Measurements from ENCODE around the gene ARFIP2.

ARFIP2 gene

DNA sequence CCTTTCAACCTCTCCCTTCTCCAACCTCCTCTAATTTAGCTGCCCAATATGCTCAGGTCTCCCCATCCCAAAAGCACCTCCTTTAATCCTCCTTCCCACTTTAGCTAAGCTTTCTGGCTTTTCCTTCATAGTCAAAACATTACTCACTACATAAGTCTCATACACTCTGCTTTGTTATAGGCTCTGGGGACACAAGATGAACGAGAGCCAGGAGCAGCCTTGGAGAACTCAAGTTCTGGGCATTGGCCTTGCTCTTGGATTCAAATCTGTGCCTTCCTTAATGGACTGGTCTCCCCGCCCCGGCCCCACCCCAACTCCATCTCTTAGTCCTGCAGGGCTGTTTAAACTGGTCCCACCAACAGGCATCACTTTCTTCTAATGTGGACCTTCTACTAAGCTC is 28.9 kb downstream of the ARFIP2 start:
- H3K36me3 Mint-ChIP-seq (ENCODE audit: insufficient read depth) = peaks cover 7% of the 10 kb centered on the region
- no peaks in the 10 kb centered on the region for H3K9me3 Mint-ChIP-seq
- ATAC-seq (replicated peaks) (no peak), DNase-seq (no peak)
- H3K27ac Mint-ChIP-seq = no peak overlapping the region
- H3K27me3 Mint-ChIP-seq = no peaks in the 10 kb centered on the region
- H3K4me3 Mint-ChIP-seq = no peak overlapping the region
- H3K4me1 Mint-ChIP-seq (ENCODE audit: low read depth in 2 of 2) = no peaks in the 10 kb centered on the region

DNA sequence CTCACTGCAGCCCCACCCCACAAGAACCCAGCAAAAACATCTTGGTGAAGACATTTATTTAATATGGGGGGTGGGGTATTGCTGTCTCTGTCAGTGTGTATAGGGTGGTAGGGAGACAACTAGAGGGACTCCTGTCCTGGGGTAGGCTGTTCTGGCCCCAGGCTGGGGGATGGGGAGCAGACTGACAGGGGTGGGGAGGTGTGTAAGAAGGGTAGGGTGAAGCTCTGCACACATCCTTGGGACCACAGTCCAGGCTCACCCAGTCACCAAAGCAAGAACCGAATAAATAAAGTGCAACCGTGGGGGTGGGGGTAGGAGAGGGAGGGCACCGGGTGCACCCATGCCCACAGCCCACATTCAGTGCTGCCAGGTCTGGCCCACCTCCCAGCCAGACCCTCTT is 32.6 kb downstream of the ARFIP2 start:
- no peak for DNase-seq
- Mint-ChIP-seq H3K27me3 (no peaks in the 10 kb centered on the region), H3K4me1 (ENCODE audit: low read depth in 2 of 2) (no peaks in the 10 kb centered on the region), H3K9me3 (no peaks in the 10 kb centered on the region), H3K4me3 (no peak overlapping the region), H3K27ac (no peak overlapping the region), H3K36me3 (ENCODE audit: insufficient read depth) (peaks cover under 1% of the 10 kb centered on the region)
- no peak for ATAC-seq (replicated peaks)

DNA sequence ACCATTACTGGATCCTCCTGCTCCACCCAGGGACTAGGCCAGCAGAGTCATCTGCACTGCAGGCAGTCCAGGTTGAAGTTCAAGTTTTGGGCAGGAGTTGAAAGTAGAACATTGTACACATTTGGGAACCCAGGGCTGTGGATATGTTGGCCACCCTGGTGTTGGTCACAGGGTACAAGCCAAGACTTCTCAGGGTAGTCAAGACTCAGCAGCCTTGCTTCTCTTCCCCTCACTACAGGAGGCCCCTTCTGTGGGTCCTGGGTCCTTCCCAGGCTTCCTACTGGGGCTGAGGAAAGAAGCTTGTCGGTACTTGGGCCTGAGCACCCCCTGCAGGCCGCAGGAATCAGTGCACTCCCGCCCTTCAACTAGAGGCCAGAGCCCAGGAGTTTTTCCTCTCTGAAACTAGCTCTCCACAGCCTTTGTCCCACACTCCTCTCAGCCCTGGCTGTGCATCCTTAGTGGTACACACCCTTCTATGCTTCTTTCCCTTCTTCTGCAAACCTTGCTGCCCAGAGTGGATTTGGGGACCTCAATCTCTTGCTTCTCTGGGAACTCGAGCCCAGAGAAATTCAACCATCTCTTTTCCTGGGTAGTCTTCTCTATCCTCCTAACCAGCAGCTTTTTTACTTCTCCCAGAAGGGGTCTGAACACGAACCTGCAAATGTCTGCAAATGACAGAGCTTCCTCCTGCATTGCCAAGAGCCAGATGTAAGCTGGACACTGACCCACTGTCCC is 37.7 kb downstream of the ARFIP2 start:
- H3K4me1 Mint-ChIP-seq (ENCODE audit: low read depth in 2 of 2) = no peaks in the 10 kb centered on the region
- no peak overlapping the region for H3K4me3 Mint-ChIP-seq
- no peaks in the 10 kb centered on the region for H3K27me3 Mint-ChIP-seq

DNA sequence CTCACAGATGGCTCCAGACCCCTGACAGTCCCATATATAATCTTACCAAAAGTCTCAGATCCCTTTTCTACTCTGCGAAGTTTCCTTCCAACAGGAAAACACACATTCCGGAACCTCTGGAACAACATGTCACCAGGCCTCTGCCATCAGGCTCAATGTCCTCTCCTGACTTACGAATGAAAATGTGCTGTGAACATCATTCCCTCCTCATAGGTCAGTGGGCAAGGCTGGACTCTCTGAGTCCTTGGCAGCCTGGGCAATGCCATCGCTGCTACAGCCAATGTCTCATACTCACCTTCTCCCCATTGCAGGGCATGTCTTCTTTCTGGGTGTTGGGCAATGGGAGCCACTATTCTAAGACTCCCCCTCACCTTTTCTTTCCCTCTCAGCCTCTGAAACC is 38.7 kb downstream of the ARFIP2 start:
- no peaks in the 10 kb centered on the region for H3K9me3 Mint-ChIP-seq
- DNase-seq (no peak), ATAC-seq (replicated peaks) (no peak)
- H3K36me3 Mint-ChIP-seq (ENCODE audit: insufficient read depth) = no peaks in the 10 kb centered on the region
- H3K4me3 Mint-ChIP-seq = no peak overlapping the region
- H3K27ac Mint-ChIP-seq = no peak overlapping the region
- H3K27me3 Mint-ChIP-seq = no peaks in the 10 kb centered on the region
- no peaks in the 10 kb centered on the region for H3K4me1 Mint-ChIP-seq (ENCODE audit: low read depth in 2 of 2)

More for the DNA sequence above, 37.7 kb downstream of the ARFIP2 start:
- peak; percentile 89 for ATAC-seq (replicated peaks)
- DNase-seq = peak; percentile 41 to 58 (median 53)
- no peaks in the 10 kb centered on the region for H3K36me3 Mint-ChIP-seq (ENCODE audit: insufficient read depth)
- no peak overlapping the region for H3K27ac Mint-ChIP-seq
- H3K9me3 Mint-ChIP-seq = no peaks in the 10 kb centered on the region

DNA sequence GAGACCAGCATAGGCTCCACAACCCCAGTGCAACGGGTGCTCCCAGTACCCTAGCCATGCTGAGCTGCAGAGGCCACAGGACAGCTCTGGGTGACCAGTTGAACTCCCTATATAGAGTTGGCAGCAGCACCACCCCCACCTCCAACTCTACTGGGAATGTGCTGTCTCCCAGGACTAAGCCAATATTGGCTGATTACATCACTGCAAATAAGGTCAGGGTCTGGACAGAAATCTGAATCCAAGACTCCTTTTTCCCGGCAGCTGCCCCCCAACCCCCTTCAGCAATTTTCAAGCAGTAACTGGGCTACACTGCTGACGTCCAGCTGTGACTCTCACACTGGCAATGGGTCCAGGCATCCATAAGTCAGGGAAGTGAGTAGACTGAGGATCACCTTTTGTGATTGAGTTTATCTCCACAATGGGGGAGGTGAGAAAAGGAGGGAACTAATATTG is 40.2 kb downstream of the ARFIP2 start, which contains the start of gene HPX:
HPX (minus strand) TSS at position 82 of the 453 bp plus-strand sequence; CDS start at position 58, 24 bp downstream.
- ATAC-seq (replicated peaks) = no peak
- DNase-seq = no peak
- H3K4me1 Mint-ChIP-seq (ENCODE audit: low read depth in 2 of 2) = no peaks in the 10 kb centered on the region
- no peaks in the 10 kb centered on the region for H3K27me3 Mint-ChIP-seq
- H3K27ac Mint-ChIP-seq = peak within 1 kb of the TSS in 1 of 2 donors; percentile 52
- H3K36me3 Mint-ChIP-seq (ENCODE audit: insufficient read depth) = no peaks in the 10 kb centered on the region
- no peaks in the 10 kb centered on the region for H3K9me3 Mint-ChIP-seq
- no peak within 1 kb of the TSS for H3K4me3 Mint-ChIP-seq

DNA sequence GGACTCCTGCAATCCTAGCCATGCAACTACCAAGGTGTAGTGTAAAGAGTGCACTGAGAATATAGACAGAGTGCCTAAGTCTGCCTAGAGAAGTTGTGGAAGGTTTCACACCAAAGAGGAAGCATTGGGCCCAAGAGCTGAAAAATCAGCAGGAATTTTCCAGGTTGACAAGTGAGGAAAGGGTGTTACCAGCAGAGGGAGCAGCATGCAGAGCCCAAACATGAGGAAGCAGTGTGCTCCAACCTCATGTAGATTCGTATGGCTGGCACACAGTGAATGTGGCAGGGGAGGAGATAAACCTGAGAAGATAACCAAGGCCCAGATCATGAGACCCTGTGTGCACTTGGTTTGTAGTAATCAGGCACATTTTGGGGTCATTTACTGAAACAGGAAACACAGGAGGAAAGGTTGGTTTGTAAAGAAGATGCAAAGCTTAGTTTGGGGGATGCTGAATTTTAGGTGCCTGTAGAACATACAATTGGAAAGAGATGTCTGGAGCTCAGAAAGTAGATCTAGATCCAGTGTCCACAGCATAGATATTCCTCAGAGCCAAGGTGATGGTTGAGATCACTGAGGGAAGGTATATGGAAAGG is 42.1 kb downstream of the ARFIP2 start:
- DNase-seq (peak; percentile 11 to 21 (median 14)), ATAC-seq (replicated peaks) (peak; percentile 54)
- Mint-ChIP-seq H3K4me1 (ENCODE audit: low read depth in 2 of 2) (no peaks in the 10 kb centered on the region), H3K9me3 (no peaks in the 10 kb centered on the region), H3K36me3 (ENCODE audit: insufficient read depth) (no peaks in the 10 kb centered on the region), H3K4me3 (no peak overlapping the region), H3K27me3 (no peaks in the 10 kb centered on the region), H3K27ac (no peak overlapping the region)

DNA sequence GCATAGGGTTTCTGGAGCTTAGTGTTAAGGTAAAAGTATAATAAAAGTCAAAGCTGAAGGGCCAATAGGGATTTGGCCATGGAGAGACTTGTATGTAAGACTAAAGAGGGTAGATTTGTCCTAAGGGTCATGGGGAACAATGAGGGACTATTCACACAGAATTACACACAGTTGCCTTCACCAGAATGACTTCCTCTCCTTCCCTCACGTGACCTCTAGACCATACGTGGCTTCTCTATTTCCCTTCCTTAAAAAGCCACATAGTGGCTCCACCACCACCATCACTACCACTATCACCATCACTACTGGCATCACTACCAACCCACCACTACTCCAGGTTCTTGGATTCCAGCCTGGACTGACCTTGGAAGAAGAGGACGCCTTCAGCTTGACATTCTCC is 43.1 kb downstream of the ARFIP2 start:
- H3K27me3 Mint-ChIP-seq = no peaks in the 10 kb centered on the region
- no peak overlapping the region for H3K4me3 Mint-ChIP-seq
- no peaks in the 10 kb centered on the region for H3K36me3 Mint-ChIP-seq (ENCODE audit: insufficient read depth)
- no peaks in the 10 kb centered on the region for H3K9me3 Mint-ChIP-seq
- DNase-seq (no peak), ATAC-seq (replicated peaks) (peak; percentile 79)
- H3K27ac Mint-ChIP-seq = no peak overlapping the region
- H3K4me1 Mint-ChIP-seq (ENCODE audit: low read depth in 2 of 2) = no peaks in the 10 kb centered on the region

DNA sequence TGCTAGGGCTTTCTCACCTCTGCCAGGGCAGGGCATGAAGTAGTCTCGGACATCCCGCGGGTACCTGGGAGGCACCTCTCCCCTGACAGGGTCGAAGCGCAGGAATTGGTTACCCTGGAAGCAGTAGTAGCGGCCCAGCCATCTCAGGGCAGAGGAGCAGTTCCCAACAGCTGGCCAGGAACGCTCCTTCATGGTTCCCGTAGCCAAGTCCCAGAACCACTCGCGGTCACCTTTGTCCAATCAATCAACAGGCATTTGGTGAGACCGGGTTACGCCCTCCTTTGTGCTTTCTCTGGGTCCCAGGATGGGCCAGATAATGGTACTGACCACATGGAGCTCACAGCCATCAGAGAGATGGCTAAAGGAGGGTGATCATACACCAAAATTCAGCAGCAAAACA is 43.7 kb downstream of the ARFIP2 start:
- H3K27me3 Mint-ChIP-seq = no peaks in the 10 kb centered on the region
- H3K27ac Mint-ChIP-seq = no peak overlapping the region
- no peaks in the 10 kb centered on the region for H3K4me1 Mint-ChIP-seq (ENCODE audit: low read depth in 2 of 2)
- no peak for ATAC-seq (replicated peaks)
- no peaks in the 10 kb centered on the region for H3K36me3 Mint-ChIP-seq (ENCODE audit: insufficient read depth)
- no peak for DNase-seq
- no peaks in the 10 kb centered on the region for H3K9me3 Mint-ChIP-seq
- no peak overlapping the region for H3K4me3 Mint-ChIP-seq

DNA sequence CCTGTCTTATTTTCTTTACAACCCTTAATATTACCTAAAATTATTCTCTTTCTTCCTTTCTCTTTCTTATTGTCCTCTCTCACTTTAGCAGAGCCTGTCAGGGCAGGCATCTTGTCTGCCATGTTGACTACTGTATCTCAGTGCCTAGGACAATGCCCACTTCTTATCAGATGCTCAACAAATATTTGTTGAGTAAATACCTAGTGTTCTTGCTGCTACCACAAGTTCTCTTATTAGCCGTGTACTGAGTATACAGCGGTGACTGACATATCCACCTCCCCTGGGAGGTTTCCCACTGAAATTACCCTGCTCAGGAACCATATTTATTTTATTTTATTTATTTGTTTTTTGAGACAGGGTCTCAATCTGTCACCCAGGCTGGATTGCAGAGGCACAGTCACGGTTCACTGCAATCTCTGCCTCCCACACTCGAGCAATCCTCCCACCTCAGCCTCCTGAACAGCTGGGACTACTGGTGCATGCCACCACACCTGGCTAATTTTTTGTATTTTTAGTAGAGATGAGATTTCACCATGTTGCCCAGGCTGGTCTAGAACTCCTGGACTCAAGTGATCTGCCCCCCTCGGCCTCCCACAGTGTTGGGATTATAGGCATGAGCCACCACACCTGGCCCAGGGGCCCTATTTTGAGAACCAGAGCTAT is 47.0 kb downstream of the ARFIP2 start:
- H3K9me3 Mint-ChIP-seq = no peaks in the 10 kb centered on the region
- no peaks in the 10 kb centered on the region for H3K4me1 Mint-ChIP-seq (ENCODE audit: low read depth in 2 of 2)
- peak overlapping the region in 1 of 2 donors; percentile 0 for H3K27ac Mint-ChIP-seq
- no peaks in the 10 kb centered on the region for H3K36me3 Mint-ChIP-seq (ENCODE audit: insufficient read depth)
- H3K27me3 Mint-ChIP-seq = no peaks in the 10 kb centered on the region
- no peak for ATAC-seq (replicated peaks)
- no peak overlapping the region for H3K4me3 Mint-ChIP-seq
- no peak for DNase-seq

DNA sequence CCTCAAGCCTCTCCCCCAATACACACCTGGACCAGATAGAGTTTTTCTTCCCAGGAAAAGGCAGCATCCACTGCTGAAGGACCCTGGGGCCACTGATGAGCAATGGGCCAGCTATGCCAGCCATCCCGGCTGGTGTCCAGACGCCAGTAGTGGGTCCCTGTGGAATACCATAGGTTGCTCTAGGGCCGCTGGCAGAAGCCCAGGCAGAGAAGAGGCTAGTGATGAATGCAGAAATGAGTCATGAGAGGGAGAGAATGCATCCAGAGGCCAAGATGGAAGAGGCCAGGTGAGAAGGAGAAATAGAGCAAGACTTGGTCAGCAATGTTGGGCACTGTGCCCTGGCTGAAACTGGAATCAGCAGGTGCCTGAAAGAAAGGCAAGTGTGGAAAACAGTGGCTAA is 49.3 kb downstream of the ARFIP2 start:
- no peak for ATAC-seq (replicated peaks)
- H3K27me3 Mint-ChIP-seq = no peaks in the 10 kb centered on the region
- H3K9me3 Mint-ChIP-seq = no peaks in the 10 kb centered on the region
- H3K27ac Mint-ChIP-seq = no peak overlapping the region
- no peak for DNase-seq
- no peaks in the 10 kb centered on the region for H3K4me1 Mint-ChIP-seq (ENCODE audit: low read depth in 2 of 2)
- no peaks in the 10 kb centered on the region for H3K36me3 Mint-ChIP-seq (ENCODE audit: insufficient read depth)
- H3K4me3 Mint-ChIP-seq = no peak overlapping the region

DNA sequence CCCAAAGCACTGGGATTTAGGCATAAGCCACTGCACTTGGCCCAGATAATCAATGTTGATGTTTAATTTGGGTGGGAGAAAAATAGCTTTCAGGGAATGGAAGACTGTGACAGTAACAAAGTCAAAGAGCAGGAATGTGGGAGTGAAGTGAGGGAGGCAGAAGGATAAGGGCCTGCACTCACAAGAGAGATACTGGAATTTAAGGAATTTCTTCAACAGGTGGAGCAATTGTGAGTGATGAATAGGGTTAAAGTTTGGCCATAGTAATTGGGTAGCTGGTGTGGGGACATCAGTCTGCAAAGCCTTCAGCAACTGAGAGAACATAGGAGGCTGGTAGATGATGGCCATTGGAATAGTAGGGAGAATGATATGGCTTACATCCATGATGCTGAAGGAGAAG is 53.6 kb downstream of the ARFIP2 start:
- DNase-seq = no peak
- Mint-ChIP-seq H3K27me3 (peaks cover 12 to 15% of the 10 kb centered on the region in 2 donors), H3K4me1 (ENCODE audit: low read depth in 2 of 2) (no peaks in the 10 kb centered on the region), H3K36me3 (ENCODE audit: insufficient read depth) (no peaks in the 10 kb centered on the region), H3K27ac (no peak overlapping the region), H3K4me3 (no peak overlapping the region), H3K9me3 (no peaks in the 10 kb centered on the region)
- no peak for ATAC-seq (replicated peaks)
